Activated CD4-positive, alpha-beta T cell treated with anti-CD3 and anti-CD28 coated beads for 4 hours (primary cell): Measurements from ENCODE around the gene PTPA.

ENCODE experiments used
- DNase-seq, 2 donors: peaks; one replicate each; pipeline ENCODE4 v3.0.0-alpha.2; 2020

Gene PTPA

DNA sequence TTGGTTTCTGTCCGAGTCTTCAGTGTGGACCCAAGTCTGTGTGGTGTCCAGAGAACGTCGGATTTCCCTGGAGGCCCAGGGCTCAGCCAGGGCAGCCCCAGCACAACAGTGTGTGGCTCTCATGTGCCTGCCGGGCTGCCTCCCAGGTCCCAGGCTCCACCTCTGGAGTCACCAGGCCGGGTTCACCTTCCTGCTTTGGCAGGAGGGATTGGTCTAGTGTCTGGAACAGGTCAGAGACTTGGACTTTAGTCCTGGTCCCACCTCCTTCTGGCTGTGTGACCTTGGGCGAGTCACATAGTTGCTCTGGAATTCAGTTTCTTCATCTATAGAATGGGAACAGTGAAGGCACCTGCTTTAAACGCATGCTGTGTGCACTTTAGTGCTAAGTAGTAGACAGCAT is 27.1 kb upstream of the PTPA start:
- no peak for DNase-seq

- no peak for DNase-seq
Observed at GRCh38 chr9:129089246-129089645, 22.0 kb upstream of the PTPA start.

GRCh38 chr9:129093602-129094386 is 17.4 kb upstream of the PTPA start:
- DNase-seq: no peak

GRCh38 chr9:129094387-129095169 is 16.6 kb upstream of the PTPA start:
- DNase-seq: no peak

GRCh38 chr9:129095170-129095667 is 16.0 kb upstream of the PTPA start:
- no peak for DNase-seq

DNA sequence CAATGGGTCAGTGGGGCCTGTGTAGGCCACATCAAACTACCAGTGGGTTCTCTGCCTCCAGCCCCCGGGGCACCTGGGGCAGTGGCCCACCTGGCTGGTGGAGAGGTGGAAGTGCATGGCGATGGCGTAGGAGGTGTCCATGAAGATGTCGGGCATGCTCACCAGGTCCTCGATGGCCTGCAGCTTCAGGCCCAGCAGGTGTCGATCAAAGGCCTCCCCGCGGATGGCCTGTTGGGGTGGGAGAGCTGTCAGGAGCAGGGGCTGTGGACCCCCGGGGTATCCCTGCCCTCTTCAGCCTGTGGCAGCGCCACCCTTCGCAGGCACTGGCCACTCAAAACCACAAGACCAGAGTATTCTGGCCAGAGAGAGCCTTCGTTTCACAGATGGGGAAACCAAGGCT is 15.3 kb upstream of the PTPA start:
- no peak for DNase-seq

DNA sequence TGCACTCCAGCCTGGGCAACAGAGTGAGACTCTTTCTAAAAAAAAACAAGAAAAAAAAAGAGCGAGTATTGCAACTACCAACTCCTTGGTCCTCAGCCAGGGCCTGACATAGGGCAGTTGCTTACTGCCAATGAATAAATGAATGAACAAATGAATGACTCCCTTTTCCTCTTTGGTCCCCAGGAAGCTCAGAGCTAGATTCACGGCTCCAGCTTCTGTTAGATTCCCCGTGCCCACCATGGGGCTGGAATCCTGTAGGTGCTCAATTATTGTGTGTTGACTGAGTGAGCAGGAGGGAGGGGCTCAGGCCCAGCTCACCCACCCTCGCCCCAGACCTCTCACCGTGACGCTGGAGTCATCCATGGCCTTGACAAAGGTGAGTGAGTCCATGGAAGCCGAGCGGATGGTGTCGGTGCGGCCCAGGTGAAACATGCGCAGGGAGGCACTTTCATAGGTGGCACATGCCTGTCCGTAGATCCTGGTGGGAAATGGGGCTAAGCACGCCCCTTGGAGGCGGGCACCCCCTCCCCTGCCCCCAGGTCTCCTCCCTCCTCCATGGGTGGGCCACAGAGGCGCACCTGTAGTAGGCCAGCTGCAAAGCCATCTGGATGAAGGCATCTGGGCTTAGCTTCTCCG is 13.4 kb upstream of the PTPA start:
- no peak for DNase-seq

GRCh38 chr9:129098328-129098727 is 12.9 kb upstream of the PTPA start:
- DNase-seq: no peak

DNA sequence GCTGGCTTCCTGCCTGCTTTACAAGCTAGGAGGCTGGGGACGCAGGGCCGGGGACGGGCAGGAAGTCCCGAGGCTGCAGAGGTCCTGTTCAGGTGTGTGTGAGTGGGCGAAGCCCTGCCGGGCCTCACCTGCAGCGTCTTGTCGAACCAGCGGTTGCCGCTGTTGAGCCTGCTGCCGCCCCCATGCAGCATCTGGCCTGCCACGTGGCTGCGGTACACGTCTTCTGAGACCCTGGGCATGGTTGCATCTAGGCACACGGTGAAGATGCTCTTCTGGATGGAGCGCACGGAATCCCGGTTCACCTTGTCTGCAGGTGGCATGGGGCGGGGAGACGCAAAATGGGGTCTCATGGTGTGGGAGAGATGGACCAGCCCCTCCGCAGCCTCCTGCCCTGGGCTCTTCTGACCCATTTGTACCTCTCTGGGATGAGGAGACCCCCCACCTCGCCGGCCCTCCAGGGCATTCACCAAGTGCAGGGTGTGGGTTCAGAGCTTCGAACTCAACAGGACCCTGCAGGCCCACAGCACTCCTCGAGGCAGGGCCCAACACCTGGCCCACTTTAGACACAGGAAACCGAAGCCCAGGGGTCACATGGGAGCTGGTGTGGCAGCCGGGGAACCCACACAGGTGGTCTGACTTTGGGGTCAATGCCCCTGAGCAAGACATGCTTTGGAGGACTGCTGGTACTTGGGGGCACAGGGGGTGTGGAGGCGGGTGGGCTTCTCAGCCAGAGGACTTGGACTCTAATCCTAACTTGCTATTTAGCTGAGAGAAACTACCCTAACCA is 10.6 kb upstream of the PTPA start:
- no peak for DNase-seq

- no peak for DNase-seq
Observed at GRCh38 chr9:129101279-129101678, 9.9 kb upstream of the PTPA start.

DNA sequence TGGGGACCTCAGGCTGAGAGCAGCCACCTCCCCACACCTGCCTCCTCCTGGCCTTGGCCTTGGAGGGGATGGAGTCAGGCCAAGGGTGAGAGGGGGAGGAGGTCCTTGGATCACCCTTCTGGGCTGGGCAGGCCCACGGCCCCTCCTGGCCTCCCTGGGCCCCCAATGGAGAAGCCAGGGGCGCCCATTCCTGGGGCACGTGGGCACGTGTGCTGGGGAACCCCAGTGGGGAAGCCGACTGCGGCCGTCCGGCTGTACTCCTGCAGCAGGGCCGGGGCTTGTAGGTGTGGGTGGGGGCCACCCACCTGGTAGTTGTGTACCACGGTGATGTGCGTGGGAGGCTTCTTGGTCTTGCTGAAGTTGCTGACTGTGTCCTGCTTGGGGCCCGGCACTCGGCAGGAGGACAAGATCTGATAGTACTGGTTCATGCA is 9.1 kb upstream of the PTPA start:
- DNase-seq: no peak

DNA sequence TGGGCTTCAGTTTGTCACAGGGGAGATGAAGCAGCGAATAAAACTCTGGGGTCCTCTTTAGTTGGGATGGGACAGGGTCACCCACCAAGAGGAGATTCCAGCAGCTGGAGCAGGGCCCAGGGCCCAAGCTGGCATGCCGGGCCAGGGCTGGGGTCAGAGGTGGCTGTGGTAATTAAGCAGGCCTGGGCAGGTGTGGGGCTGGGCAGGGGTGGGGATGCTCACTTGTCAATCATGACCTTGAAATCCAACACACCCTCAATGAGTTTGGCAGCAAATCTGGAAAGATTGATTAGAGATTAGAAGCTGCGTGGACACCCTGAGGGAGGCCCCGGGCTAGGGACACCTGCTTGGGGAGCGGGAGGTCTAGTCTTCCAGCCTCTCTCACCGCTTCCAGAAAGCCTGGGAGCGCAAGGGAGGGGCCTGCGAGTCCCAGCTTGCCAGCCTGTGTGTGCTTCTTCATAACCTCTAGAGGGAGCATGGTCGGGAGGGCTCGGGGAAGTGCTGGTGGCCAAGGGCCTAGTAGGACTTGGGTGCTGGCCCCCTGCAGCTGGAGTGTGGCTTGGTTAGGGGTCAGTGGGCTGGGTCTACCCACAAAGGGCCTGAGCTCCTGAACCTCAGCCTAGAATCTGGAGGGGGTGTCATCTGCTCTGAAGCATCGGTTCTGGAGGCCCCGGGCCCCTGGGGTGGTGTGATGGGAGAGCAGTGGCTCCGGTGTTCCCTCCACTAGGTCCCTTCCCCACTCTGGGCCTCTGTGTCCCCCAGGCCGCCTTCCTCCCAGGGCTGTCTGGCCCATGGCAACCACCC is 8.2 kb upstream of the PTPA start:
- no peak for DNase-seq

DNA sequence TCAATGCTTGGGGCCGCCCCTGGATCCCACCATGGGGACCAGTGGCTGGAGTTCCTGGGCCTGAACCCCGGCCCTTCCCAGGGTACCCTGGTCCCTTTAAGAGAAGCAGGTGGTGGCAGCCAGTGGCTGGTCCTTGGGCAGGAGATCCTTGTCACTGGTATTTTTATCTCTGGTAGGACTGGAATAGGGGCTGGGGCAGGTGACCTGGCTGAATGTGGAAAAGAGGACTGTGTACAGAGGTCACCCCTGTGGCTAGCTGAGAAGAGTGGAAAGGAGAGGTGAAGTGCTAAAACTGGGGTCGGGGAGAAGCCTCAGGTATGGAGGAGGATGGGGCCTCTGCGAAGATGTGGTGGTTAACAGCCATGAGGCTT is 7.6 kb upstream of the PTPA start:
- no peak for DNase-seq

DNA sequence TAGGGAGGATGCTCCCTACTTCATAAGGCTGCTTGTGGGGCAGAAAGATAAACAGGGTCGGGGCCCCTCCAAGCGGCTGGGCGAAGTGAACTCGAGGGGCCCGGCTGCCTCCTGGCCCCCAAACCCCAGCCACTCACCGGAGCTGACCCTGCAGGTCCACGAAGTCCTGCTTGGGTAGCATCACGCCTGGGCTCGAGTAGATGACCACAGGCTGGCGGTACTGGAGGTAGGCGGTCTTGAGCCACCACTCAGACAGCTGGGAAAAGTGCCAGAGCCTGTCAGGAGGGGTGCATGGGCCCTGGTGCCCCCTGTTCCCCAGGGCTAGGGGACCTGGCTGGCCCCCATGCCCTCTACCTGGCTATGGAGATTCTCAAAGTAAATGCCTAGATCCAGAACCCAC is 7.2 kb upstream of the PTPA start:
- DNase-seq: no peak

DNA sequence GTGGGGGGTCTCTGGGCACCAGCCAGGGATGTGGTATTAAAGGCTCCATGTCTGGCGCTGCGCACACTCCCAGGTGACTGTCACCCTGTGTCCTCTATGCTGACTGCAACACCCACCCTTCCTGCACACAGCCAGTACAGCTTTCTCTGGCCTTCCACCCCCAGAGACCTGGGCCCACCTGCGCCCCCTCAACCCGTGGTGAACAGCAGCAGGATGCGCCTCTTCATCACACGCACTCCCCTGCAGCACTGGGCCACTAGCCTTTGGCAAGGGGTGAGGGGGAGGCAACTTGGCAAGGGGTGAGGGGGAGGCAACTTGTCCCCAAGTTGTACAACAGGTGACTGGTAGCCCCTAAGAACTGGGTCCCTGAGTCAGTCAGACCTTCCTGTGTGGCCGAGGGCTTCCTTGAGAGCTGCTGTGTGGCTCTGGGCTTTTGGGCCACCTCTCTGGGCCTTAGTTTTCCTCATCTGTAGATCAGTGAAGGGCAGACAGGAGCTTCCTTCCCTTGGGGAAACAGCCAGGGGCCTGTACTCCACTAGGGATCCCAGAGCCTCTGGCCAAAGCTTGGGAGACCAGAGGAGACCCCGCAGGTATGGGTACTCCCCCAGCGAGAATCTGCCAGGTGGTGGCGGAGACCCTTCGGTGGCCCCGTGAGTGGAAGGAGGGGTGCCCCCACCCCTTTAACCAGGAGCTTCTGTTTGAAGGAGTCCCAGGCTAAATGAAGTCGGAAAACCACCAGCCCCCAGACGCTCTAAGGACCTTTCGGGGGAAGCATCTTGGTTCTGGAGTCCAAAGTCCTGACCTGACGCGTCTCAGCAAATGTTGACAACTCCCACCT is 5.1 kb upstream of the PTPA start:
- no peak for DNase-seq

- DNase-seq: no peak
Observed at GRCh38 chr9:129107651-129108050, 3.6 kb upstream of the PTPA start.

GRCh38 chr9:129108083-129108804 is 3.0 kb upstream of the PTPA start:
- no peak for DNase-seq

DNA sequence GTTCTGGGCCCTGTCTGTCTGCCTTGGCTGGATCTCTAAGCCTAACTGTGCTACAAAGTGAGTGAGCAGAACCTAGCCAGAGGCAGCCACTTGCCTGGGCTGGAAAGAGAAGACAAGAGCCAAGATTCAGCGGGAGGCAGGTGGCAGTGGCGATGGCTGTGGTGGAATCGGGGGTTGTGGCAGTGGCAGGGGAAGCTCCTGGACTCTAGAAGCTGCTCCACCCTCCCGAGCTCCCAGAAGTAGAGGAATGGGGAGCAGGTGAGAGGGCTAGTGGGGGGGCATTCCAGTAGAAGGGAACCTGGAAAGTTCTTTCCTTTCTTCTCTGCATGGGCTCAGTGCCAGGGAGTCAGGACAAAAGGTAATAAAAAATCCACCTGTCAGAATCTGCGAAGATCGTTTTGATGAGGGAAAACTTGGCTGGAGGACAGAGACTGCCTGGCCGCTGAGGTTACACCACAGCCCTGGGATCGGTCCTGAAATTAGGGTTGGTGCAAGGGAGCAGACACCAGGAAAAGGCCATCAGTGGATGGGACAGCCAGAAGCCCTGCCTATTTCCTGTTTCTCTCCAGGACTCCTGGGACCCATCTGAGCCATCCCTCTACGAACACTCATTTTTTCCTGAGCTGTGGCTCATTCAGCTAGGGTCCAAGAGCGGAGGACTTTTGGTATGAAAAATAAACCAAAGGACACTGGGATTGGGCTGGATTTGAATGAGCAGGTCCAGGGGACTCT is 2.2 kb upstream of the PTPA start:
- no peak for DNase-seq

DNA sequence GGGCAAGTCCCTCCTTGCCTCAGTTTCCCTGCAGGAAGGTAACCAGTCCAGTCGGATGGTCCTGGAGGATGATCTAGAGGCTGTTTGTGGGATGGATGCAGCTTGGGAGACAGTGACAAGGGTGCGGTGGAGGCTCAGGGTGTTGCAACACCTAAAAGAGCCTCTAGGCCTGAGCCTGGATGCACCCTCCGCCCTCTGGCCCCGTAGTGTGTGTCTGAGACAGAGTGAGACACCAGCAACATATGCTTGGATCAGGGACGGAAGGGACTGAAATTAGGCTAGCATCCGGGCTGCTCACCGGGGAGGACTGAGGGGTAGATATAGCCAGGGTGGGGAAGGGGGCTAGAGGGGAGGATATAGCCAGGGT is 1.7 kb upstream of the PTPA start:
- DNase-seq: no peak
